Right lobe of liver (tissue), 6 donors: ENCODE results near the gene EXOC3. TPM values are rescaled to one million over a fixed set of nuclear protein-coding genes. Genes with fewer than 3 reads are reported as not detected.

Experiments used
- ATAC-seq, 4 donors: fragments of 200-7000 bp; cut with Tn5 transposase; one replicate each; pipeline ENCODE4 v1.9.1; 2020; ENCODE audit warnings: mild to moderate bottlenecking in 4 of 4, moderate library complexity in 4 of 4
- DNase-seq, 3 donors: peaks; one replicate each; pipeline ENCODE4 v3.0.0-alpha.2; 2020
- H3K27ac ChIP-seq, 3 donors: fragments of 200-600 bp; one replicate each; pipeline ENCODE4 v1.8.0; 2022
- H3K27me3 ChIP-seq, 2 donors: fragments of 200-600 bp; one replicate each; pipeline ENCODE4 v1.8.0; 2022
- H3K36me3 ChIP-seq, 4 donors: fragments of 200-600 bp; sonication (generic) in 1 of 4; one replicate each; pipeline versions ENCODE4 v1.5.1 to v1.8.0; 2017 to 2022; ENCODE audit warnings: control low read depth in 1 of 4
- H3K4me1 ChIP-seq, 4 donors: fragments of 200-600 bp; sonication (generic) in 1 of 4; one replicate each; pipeline versions ENCODE4 v1.5.1 to v1.8.0; 2017 to 2022; ENCODE audit warnings: control low read depth in 1 of 4
- H3K4me3 ChIP-seq, 3 donors: fragments of 200-600 bp; one replicate each; pipeline ENCODE4 v1.8.0; 2022
- H3K9me3 ChIP-seq, 4 donors: fragments of 200-600 bp; sonication (generic) in 1 of 4; one replicate each; pipeline versions ENCODE4 v1.5.1 to v1.8.0; 2017 to 2022; ENCODE audit warnings: control low read depth in 1 of 4
- POLR2A ChIP-seq: fragments of 450-650 bp; IDR thresholded peaks from one replicate; pipeline ENCODE4 v1.6.1; 2017; ENCODE audit warnings: antibody characterized with exemption, mild to moderate bottlenecking
- WGBS: methylation state at CpG from one replicate; pipeline ENCODE4 v1.1.6; 2018; ENCODE audit warnings: low coverage, low lambda C conversion rate; ENCODE audit not compliant: insufficient coverage; ENCODE audit errors: missing lambda C conversion rate; 5-methylcytosine and 5-hydroxymethylcytosine counted together
- intact Hi-C, 2 donors: fragments of 100-400 bp; cut with DNase I; formaldehyde crosslinking; loops; one replicate each; pipeline versions ENCODE4 v1.11.2 to v1.14.1; 2022
- total RNA-seq, 6 experiments: library from RNA; depleted of rRNA in 2 of 6; stranded (reverse); fragments of >200 nt in 2 of 6; fragmentation: NEBNext Ultra II Directional in 3 of 6; extraction: Animal tissue kit (Norgen Biotek cat#: 25700) in 3 of 6; gene quantifications; one replicate each; pipeline versions ENCODE4 v1.1.0 to v1.2.4, GENCODE V29; 2016 to 2023
- TF ChIP-seq, protein P1 (sequence below), 4 donors: fragments of 200-600 bp in 3 of 4; fragments of 450-650 bp in 1 of 4; IDR thresholded peaks; one replicate each; pipeline versions ENCODE4 v1.5.1 to v1.8.0; 2016 to 2022; ENCODE audit warnings: antibody characterized with exemption in 4 of 4, mild to moderate bottlenecking in 2 of 4
- donor health status: DM: no; HTN: yes; CAD: no.
- donor health status: DM: no; HTN: no; CAD: no.
- donor health status: DM: no; HTN: no; CAD: no.
- donor health status: DM: no; HTN: yes; CAD: no.
- donor health status: DM: no; HTN: yes; CAD: no.

EXOC3 gene
- total RNA-seq, 6 experiments from 2014 or later, result 14.6 to 24.3 (median 20.0) TPM

DNA sequence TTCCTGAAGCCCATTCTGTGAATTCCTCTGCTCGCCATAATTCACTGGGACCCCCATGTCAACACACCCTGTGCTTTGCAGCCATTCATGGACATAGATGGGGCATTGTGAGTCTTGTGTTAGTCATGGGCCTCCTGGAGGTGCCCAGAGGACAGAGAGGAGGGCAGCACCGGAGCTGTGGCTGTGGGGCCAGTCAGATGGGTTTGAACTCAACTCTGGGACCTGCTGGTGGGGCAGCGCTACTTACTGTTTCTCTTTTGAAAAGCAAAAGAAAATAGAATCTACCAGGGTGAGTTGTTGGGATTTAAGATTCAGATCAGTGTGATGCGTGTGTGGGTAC lies 11.3 kb upstream of the EXOC3 start:
- Histone ChIP-seq H3K27ac (no peak overlapping the region), H3K4me1 (no peaks in the 10 kb centered on the region), H3K9me3 (no peaks in the 10 kb centered on the region), H3K4me3 (no peak overlapping the region), H3K36me3 (no peaks in the 10 kb centered on the region), H3K27me3 (no peaks in the 10 kb centered on the region)
- DNase-seq, result no peak
- 89% methylated on average over 4 of the region's 4 CpGs for WGBS
- intact Hi-C loops, result no loop called here
- TF ChIP-seq, protein P1, sequence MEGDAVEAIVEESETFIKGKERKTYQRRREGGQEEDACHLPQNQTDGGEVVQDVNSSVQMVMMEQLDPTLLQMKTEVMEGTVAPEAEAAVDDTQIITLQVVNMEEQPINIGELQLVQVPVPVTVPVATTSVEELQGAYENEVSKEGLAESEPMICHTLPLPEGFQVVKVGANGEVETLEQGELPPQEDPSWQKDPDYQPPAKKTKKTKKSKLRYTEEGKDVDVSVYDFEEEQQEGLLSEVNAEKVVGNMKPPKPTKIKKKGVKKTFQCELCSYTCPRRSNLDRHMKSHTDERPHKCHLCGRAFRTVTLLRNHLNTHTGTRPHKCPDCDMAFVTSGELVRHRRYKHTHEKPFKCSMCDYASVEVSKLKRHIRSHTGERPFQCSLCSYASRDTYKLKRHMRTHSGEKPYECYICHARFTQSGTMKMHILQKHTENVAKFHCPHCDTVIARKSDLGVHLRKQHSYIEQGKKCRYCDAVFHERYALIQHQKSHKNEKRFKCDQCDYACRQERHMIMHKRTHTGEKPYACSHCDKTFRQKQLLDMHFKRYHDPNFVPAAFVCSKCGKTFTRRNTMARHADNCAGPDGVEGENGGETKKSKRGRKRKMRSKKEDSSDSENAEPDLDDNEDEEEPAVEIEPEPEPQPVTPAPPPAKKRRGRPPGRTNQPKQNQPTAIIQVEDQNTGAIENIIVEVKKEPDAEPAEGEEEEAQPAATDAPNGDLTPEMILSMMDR (IDR thresholded peaks at IDR 0.05), result no peak
- no peak for TF ChIP-seq POLR2A
- ATAC-seq, result no peak

DNA sequence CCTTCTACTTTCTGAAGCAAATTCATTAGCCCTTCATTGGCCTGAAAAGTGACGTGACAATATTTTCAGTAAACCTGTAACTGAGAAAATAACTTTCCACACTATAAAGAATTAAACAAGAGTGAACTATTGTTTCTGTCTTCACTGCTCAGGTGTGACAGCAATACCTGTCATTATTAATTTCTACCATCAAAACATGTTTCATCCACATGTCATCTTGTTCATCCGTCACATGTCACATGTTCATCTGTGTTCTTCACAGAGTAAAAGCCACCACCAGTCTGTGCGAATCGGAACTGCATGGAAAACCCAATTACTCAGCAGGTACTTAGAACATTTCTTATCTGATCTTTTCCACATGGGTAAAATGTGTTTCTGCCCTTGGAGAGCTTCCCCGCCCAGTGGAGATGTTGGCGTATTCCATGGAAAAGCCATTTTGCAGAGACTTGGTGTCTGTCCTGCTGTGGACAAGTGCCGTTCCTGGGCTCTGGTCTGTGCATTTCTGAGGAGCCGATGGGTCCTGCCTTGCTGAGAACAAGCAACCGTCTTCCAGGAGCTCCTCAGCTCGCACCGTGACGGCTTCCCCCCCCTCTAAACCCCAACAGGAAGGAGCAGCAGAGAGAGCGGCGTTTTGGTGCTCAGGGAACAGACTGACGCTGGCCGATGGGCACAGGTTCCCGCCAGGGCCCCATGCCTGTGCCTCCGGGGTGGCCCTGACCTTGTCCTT lies 10.6 kb upstream of the EXOC3 start:
- no peaks in the 10 kb centered on the region for H3K27me3 ChIP-seq
- H3K9me3 ChIP-seq, result no peaks in the 10 kb centered on the region
- intact Hi-C loops, result no loop called here
- ATAC-seq (no peak), DNase-seq (no peak)
- H3K36me3 ChIP-seq, result no peaks in the 10 kb centered on the region
- H3K27ac ChIP-seq, result no peak overlapping the region
- no peak for TF ChIP-seq POLR2A
- TF ChIP-seq, protein P1 (IDR thresholded peaks at IDR 0.05), result no peak
- 87% methylated on average over 7 of the region's 18 CpGs for WGBS
- H3K4me1 ChIP-seq, result no peaks in the 10 kb centered on the region
- H3K4me3 ChIP-seq, result no peak overlapping the region

DNA sequence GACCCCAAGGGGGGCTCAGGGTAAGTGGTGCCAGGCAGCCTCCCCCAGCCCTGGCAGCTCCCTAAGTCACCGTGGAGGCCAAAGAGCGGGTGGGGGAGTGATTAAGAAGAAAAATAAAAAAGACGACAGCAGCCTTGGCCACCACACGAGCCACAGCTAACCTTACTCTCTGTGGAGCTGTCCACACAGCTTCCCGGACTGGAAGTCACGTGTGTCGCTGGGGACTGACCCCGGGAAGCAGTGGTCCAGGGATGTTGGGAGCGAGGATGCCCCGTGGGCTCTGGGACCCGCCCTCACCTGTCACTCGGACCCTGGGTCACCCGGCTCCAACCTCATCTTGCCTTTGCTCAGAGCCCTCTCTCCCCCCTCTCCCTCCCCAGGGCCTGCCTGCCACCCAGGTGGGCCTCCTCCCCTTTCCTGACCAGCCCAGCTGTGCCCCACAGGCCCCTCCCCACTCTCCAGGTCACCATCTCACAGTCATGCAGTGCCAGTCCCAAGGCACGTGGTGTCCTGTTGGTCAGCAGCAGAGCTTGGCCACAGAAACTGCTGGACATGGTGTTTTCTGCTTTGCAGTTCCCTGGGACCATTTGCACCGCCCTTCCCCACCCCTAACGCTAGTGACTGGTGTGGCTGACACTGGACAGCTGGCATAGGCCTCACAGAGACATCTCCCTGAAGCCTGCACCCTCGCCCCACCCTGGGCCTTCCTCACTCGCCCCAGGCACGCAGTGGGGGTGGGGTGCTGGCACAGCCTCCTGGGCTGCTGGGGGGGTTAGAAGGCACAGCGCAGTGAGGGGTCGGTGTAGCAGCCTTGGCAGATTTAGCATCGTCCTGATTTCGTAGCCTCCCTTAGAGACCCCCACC lies 9.8 kb upstream of the EXOC3 start:
- Histone ChIP-seq H3K4me1 (no peaks in the 10 kb centered on the region), H3K27ac (no peak overlapping the region), H3K36me3 (no peaks in the 10 kb centered on the region), H3K9me3 (no peaks in the 10 kb centered on the region), H3K4me3 (no peak overlapping the region), H3K27me3 (no peaks in the 10 kb centered on the region)
- no peak for ATAC-seq
- no peak for TF ChIP-seq POLR2A
- TF ChIP-seq, protein P1 (IDR thresholded peaks at IDR 0.05), result no peak
- intact Hi-C loops, result no loop called here
- no peak for DNase-seq
- WGBS, result 54% methylated on average over 4 of the region's 23 CpGs

DNA sequence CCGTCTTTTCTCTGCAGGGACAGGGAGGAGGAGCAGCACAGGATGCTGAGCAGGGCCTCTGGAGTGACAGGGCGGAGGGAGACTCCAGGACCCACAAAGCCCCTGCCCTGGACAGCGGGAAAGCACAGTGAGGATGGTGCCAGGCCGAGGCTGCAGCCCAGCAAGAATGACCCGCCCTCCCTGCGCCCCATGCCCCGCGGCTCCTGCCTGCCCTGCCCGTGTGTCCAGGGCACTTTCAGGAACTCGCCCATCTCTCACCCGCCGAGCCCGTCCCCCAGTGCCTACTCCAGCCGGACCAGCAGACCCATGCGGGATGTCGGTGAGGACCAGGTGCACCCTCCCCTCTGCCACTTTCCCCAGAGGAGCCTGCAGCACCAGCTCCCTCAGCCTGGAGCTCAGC lies 9.1 kb upstream of the EXOC3 start:
- intact Hi-C loops, result no loop called here

More for the DNA sequence above, 9.1 kb upstream of the EXOC3 start:
- TF ChIP-seq, protein P1 (IDR thresholded peaks at IDR 0.05), result no peak
- TF ChIP-seq POLR2A, result no peak
- H3K27me3 ChIP-seq, result no peaks in the 10 kb centered on the region
- no peak for DNase-seq
- H3K36me3 ChIP-seq, result no peaks in the 10 kb centered on the region
- 0% methylated on average over 1 of the region's 16 CpGs for WGBS
- H3K4me1 ChIP-seq, result no peaks in the 10 kb centered on the region
- no peak overlapping the region for H3K27ac ChIP-seq
- ATAC-seq, result no peak
- H3K9me3 ChIP-seq, result no peaks in the 10 kb centered on the region
- no peak overlapping the region for H3K4me3 ChIP-seq
